Cardiac muscle cell (in vitro differentiated cells and primary cell): ENCODE results near the gene VSIG4. TPM values are rescaled to one million over a fixed set of nuclear protein-coding genes. Genes with fewer than 3 reads are reported as not detected.
"Not testable (repeated sequence)": the region's sequence is repeated elsewhere in the genome, so short reads cannot be mapped to it uniquely, and the experiment has no call there.

Experiments
- DNase-seq, 2 donors: peaks; one replicate each; pipeline versions ENCODE4 v3.0.0 to v3.0.0-alpha.2; 2010 to 2017; ENCODE audit warnings: low read depth in 1 of 2, low spot score in 1 of 2
- H3K27ac ChIP-seq: fragments of 200-600 bp; sonication (generic); 2 replicates; pipeline ENCODE4 v1.5.1; 2016
- H3K27me3 ChIP-seq: fragments of 200-600 bp; sonication (generic); 2 replicates; pipeline ENCODE4 v1.6.0; 2016; ENCODE audit warnings: control low read depth
- H3K36me3 ChIP-seq: fragments of 200-600 bp; sonication (generic); 2 replicates; pipeline ENCODE4 v1.5.1; 2016; ENCODE audit warnings: control low read depth
- H3K4me1 ChIP-seq: fragments of 200-600 bp; sonication (generic); 2 replicates; pipeline ENCODE4 v1.8.1; 2017; ENCODE audit warnings: low read depth, mild to moderate bottlenecking, mixed run types
- H3K4me3 ChIP-seq: fragments of 200-600 bp; sonication (generic); 2 replicates; pipeline ENCODE4 v1.5.1; 2016; ENCODE audit warnings: mild to moderate bottlenecking
- H3K9me3 ChIP-seq: fragments of 200-600 bp; sonication (generic); 2 replicates; pipeline ENCODE4 v1.5.1; 2017; ENCODE audit warnings: low read depth, mild to moderate bottlenecking, control low read depth
- CTCF ChIP-seq: IDR thresholded peaks from 2 replicates; pipeline ENCODE4 v1.5.1; 2012; ENCODE audit warnings: low read depth, mild to moderate bottlenecking, low read length
- polyA plus RNA-seq: library from polyadenylated mRNA; unstranded; fragments of >200 nt; fragmentation: Nextera tagmentation; extraction: Ambion mirVana; gene quantifications from 2 replicates; pipeline ENCODE4 v1.2.1, GENCODE V29; 2016
- total RNA-seq: library from RNA; depleted of rRNA; stranded (reverse); fragments of >200 nt; gene quantifications from 2 replicates; pipeline ENCODE4 v1.2.3, GENCODE V29; 2016

Gene VSIG4
- total RNA-seq (not detected in 2 replicates), polyA plus RNA-seq (not detected in 2 replicates)

- H3K27ac ChIP-seq, result no peak within 1 kb of the TSS
- no peak for TF ChIP-seq CTCF
- H3K4me1 ChIP-seq, result no peaks in the 10 kb centered on the region
- DNase-seq, result no peak
- no peaks in the 10 kb centered on the region for H3K36me3 ChIP-seq
- H3K27me3 ChIP-seq, result no peaks in the 10 kb centered on the region
- no peaks in the 10 kb centered on the region for H3K9me3 ChIP-seq
- H3K4me3 ChIP-seq, result no peak within 1 kb of the TSS
Measured at GRCh38 chrX:66039944-66040343, at the start of gene VSIG4. TSS of gene VSIG4 (minus strand) at chrX:66040080. CDS start at chrX:66039998, 82 bp downstream.

- no peaks in the 10 kb centered on the region for H3K36me3 ChIP-seq
- H3K27me3 ChIP-seq, result no peaks in the 10 kb centered on the region
- H3K9me3 ChIP-seq, result no peaks in the 10 kb centered on the region
- H3K4me1 ChIP-seq, result no peaks in the 10 kb centered on the region
- no peak overlapping the region for H3K27ac ChIP-seq
- no peak overlapping the region for H3K4me3 ChIP-seq
- DNase-seq, result no peak
- no peak for TF ChIP-seq CTCF
Measured at GRCh38 chrX:66076801-66077200, 36.9 kb upstream of the VSIG4 start.

- H3K36me3 ChIP-seq, result no peaks in the 10 kb centered on the region
- no peaks in the 10 kb centered on the region for H3K9me3 ChIP-seq
- H3K27ac ChIP-seq, result no peak overlapping the region
- no peaks in the 10 kb centered on the region for H3K27me3 ChIP-seq
- TF ChIP-seq CTCF, result no peak
- H3K4me3 ChIP-seq, result no peak overlapping the region
- peak in 1 of 2 donors; percentile 0 for DNase-seq
- H3K4me1 ChIP-seq, result no peaks in the 10 kb centered on the region
Measured at GRCh38 chrX:66074920-66075879, 35.3 kb upstream of the VSIG4 start.

GRCh38 chrX:66071126-66071525 lies 31.2 kb upstream of the VSIG4 start:
- Histone ChIP-seq H3K27ac (no peak overlapping the region), H3K9me3 (no peaks in the 10 kb centered on the region), H3K36me3 (no peaks in the 10 kb centered on the region), H3K27me3 (no peaks in the 10 kb centered on the region), H3K4me3 (no peak overlapping the region), H3K4me1 (no peaks in the 10 kb centered on the region)
- no peak for TF ChIP-seq CTCF
- no peak for DNase-seq

- Histone ChIP-seq H3K4me3 (no peak overlapping the region), H3K27ac (no peak overlapping the region), H3K27me3 (no peaks in the 10 kb centered on the region), H3K9me3 (no peaks in the 10 kb centered on the region), H3K36me3 (no peaks in the 10 kb centered on the region), H3K4me1 (no peaks in the 10 kb centered on the region)
- no peak for TF ChIP-seq CTCF
- DNase-seq, result no peak
Measured at GRCh38 chrX:66064261-66064660, 24.4 kb upstream of the VSIG4 start.

- H3K27me3 ChIP-seq, DNase-seq, H3K36me3 ChIP-seq, H3K4me1 ChIP-seq, H3K4me3 ChIP-seq, H3K27ac ChIP-seq, H3K9me3 ChIP-seq: not testable (repeated sequence)
Measured at GRCh38 chrX:66057019-66057418, 17.1 kb upstream of the VSIG4 start.
